Measurements from ENCODE around the gene CD74. TPM values are rescaled to one million over a fixed set of nuclear protein-coding genes. Genes with fewer than 3 reads are reported as not detected.

The CD74 gene
- total and polyA plus RNA-seq, 2 of the 4 experiments (the other 2 are of a cell fraction) = 0.18 to 1.1 TPM

- no peak overlapping the region for H3K9ac ChIP-seq (ENCODE audit: low read depth, low read length)
- no TSS peak for BruUV-seq (replicated peaks)
- no peak overlapping the region for H3K14ac ChIP-seq (replicated peaks; ENCODE audit: low read depth, low read length)
- H3K36me3 ChIP-seq (ENCODE audit: control insufficient read depth, insufficient read depth, low read length) = no peaks in the 10 kb centered on the region
- no peaks in the 10 kb centered on the region for H3K9me3 ChIP-seq (ENCODE audit: control insufficient read depth, insufficient read depth, low read length)
- in situ Hi-C loops (cut with MboI; ENCODE audit: low sequenced_read_pairs) = loop anchor here (5.0 to 10.0 kb wide), 3 partner anchors 61 to 384 kb away; partner anchors contain the start of gene IRGM
- H3K27me3 ChIP-seq (ENCODE audit: control insufficient read depth, insufficient read depth, low read length) = no peaks in the 10 kb centered on the region
- dilution Hi-C loops (cut with HindIII; ENCODE audit: low sequenced_read_pairs, unreplicated experiment) = no loop called here
- no peak overlapping the region for H3K56ac ChIP-seq (ENCODE audit: extremely low read depth, insufficient read depth, low read length)
- POLR2A ChIA-PET (ENCODE audit: unreplicated experiment) = no interaction called here
- peak overlapping the region; percentile 38; the same call in 1 of the 2 replicates for H4K5ac ChIP-seq (ENCODE audit: low read depth, low read length)
- no peak overlapping the region for H2AK9ac ChIP-seq (replicated peaks; ENCODE audit: low read depth, low read length, poor library complexity)
- ATAC-seq (ENCODE audit: low read depth) (no peak), DNase-seq (no peak)
- H3K18ac ChIP-seq (ENCODE audit: low read depth, low read length) = no peak overlapping the region
- intact Hi-C loops (cut with micrococcal nuclease) = no loop called here
- no peak overlapping the region for H3K4me3 ChIP-seq (ENCODE audit: insufficient read depth, low read depth, low read length)
- H2BK120ac ChIP-seq (ENCODE audit: low read depth, low read length) = peak overlapping the region; percentile 52; the same call in 1 of the 2 replicates
- H3K27ac ChIP-seq (ENCODE audit: insufficient read depth, low read length) = no peak overlapping the region
- H3K4ac ChIP-seq (ENCODE audit: low read depth, low read length) = peak overlapping the region; percentile 69; the same call in 1 of the 2 replicates
- H2AFZ ChIP-seq (replicated peaks; ENCODE audit: low read length, poor library complexity) = no peak overlapping the region
- H3K4me1 ChIP-seq (ENCODE audit: control insufficient read depth, insufficient read depth, low read length) = peaks cover 7% of the 10 kb centered on the region
- no peak overlapping the region; a peak in 1 of 4 replicates for H4K8ac ChIP-seq (ENCODE audit: low read depth in 2 of 2, low read length in 2 of 2)
- CTCF ChIA-PET = no interaction called here
- H3K79me1 ChIP-seq (ENCODE audit: low read depth in 1 of 2, low read length in 2 of 2) = 0 out of 4 replicates have a peak, but pooled peaks cover 0 to 6% of the 10 kb centered on the region in 2 experiments
- peak overlapping the region; percentile 48; the same call in 1 of the 3 replicates for H2BK15ac ChIP-seq (ENCODE audit: low read depth, low read length)
- TF ChIP-seq RFX5 (IDR thresholded peaks at IDR 0.05; ENCODE audit: low read depth, low read length) (no peak), SMC3 (IDR thresholded peaks at IDR 0.05; ENCODE audit: low read depth, low read length) (no peak), FOS (IDR thresholded peaks at IDR 0.05; ENCODE audit: low read depth, low read length) (no peak), BHLHE40 (IDR thresholded peaks at IDR 0.05; ENCODE audit: low read depth, low read length) (no peak), ELK1 (IDR thresholded peaks at IDR 0.05; ENCODE audit: borderline replicate concordance, low read depth, low read length) (no peak), RCOR1 (IDR thresholded peaks at IDR 0.05; ENCODE audit: insufficient replicate concordance, low read length) (no peak), CEBPB (IDR thresholded peaks at IDR 0.05; ENCODE audit: low read depth, low read length) (no peak), CHD1 (IDR thresholded peaks at IDR 0.05; ENCODE audit: low read depth, low read length) (no peak), NFE2L2 (IDR thresholded peaks at IDR 0.05; ENCODE audit: low read depth, low read length) (no peak), CTCF (conservative IDR thresholded peaks at IDR 0.05; ENCODE audit: low read depth, low read length) (no peak), USF2 (IDR thresholded peaks at IDR 0.05; ENCODE audit: low read depth, low read length) (no peak), MAFK (IDR thresholded peaks at IDR 0.05; ENCODE audit: low read depth, low read length) (no peak), MXI1 (IDR thresholded peaks at IDR 0.05; ENCODE audit: borderline replicate concordance, low read depth, low read length) (no peak), MAZ (IDR thresholded peaks at IDR 0.05; ENCODE audit: borderline replicate concordance, low read depth, low read length) (no peak)
- H2BK20ac ChIP-seq (ENCODE audit: low read depth, low read length) = 0 out of 2 replicates have a peak overlapping the region, but pooled peaks have one; percentile 21
- H4K20me1 ChIP-seq (ENCODE audit: insufficient read depth, low read length) = no peaks in the 10 kb centered on the region
- no peaks in the 10 kb centered on the region; the same call in 1 of the 2 replicates for H3K9me1 ChIP-seq (ENCODE audit: insufficient read depth, low read length)
- no peak overlapping the region for H3K4me2 ChIP-seq (ENCODE audit: low read depth, low read length)
- H2AK5ac ChIP-seq (ENCODE audit: low read depth, low read length) = peak overlapping the region; percentile 26; the same call in 1 of the 2 replicates
- no peak overlapping the region for H3K23ac ChIP-seq (ENCODE audit: low read depth, low read length)
- peak overlapping the region; percentile 74; the same call in 1 of the 2 replicates for H4K91ac ChIP-seq (ENCODE audit: insufficient read depth, low read depth, low read length)
- no peak overlapping the region for H2BK5ac ChIP-seq (ENCODE audit: low read depth, low read length, poor library complexity, severe bottlenecking)
- no CpG with 5 or more reads among the region's 2 CpGs for WGBS, 2 experiments (ENCODE audit: extremely low coverage in 2 of 2, insufficient read length in 1 of 2)
Observed at GRCh38 chr5:150461231-150461630, 48.5 kb upstream of the CD74 start.
